Measurements from ENCODE around the gene PAPPA. TPM values are rescaled to one million over a fixed set of nuclear protein-coding genes. Genes with fewer than 3 reads are reported as not detected.

Gene PAPPA
- total and polyA plus RNA-seq, 2 of the 8 experiments (the other 6 are each of a cell fraction or from before 2014, with no cell fraction given): 0.18 to 0.63 TPM

DNA sequence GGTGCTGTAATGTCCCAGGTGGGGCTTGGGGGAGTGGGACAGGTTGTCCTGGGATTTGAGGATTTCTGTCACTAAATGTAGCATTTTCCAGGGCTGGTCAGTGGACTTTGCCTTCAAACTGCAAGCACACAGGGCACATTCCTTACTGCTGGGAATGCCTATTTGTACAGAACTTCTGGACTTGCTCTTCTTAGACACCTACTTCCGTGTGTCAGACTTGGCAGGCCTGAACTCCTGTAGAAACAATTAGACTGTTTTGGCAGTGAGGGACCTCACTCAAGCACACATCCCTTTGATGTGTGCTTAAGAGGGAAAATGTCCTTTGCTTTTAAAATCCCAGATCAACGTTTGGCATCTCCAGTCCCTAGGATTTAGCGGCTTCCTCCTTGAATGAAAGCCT is 192.2 kb downstream of the PAPPA start (continued):
- TF ChIP-seq, protein P1, sequence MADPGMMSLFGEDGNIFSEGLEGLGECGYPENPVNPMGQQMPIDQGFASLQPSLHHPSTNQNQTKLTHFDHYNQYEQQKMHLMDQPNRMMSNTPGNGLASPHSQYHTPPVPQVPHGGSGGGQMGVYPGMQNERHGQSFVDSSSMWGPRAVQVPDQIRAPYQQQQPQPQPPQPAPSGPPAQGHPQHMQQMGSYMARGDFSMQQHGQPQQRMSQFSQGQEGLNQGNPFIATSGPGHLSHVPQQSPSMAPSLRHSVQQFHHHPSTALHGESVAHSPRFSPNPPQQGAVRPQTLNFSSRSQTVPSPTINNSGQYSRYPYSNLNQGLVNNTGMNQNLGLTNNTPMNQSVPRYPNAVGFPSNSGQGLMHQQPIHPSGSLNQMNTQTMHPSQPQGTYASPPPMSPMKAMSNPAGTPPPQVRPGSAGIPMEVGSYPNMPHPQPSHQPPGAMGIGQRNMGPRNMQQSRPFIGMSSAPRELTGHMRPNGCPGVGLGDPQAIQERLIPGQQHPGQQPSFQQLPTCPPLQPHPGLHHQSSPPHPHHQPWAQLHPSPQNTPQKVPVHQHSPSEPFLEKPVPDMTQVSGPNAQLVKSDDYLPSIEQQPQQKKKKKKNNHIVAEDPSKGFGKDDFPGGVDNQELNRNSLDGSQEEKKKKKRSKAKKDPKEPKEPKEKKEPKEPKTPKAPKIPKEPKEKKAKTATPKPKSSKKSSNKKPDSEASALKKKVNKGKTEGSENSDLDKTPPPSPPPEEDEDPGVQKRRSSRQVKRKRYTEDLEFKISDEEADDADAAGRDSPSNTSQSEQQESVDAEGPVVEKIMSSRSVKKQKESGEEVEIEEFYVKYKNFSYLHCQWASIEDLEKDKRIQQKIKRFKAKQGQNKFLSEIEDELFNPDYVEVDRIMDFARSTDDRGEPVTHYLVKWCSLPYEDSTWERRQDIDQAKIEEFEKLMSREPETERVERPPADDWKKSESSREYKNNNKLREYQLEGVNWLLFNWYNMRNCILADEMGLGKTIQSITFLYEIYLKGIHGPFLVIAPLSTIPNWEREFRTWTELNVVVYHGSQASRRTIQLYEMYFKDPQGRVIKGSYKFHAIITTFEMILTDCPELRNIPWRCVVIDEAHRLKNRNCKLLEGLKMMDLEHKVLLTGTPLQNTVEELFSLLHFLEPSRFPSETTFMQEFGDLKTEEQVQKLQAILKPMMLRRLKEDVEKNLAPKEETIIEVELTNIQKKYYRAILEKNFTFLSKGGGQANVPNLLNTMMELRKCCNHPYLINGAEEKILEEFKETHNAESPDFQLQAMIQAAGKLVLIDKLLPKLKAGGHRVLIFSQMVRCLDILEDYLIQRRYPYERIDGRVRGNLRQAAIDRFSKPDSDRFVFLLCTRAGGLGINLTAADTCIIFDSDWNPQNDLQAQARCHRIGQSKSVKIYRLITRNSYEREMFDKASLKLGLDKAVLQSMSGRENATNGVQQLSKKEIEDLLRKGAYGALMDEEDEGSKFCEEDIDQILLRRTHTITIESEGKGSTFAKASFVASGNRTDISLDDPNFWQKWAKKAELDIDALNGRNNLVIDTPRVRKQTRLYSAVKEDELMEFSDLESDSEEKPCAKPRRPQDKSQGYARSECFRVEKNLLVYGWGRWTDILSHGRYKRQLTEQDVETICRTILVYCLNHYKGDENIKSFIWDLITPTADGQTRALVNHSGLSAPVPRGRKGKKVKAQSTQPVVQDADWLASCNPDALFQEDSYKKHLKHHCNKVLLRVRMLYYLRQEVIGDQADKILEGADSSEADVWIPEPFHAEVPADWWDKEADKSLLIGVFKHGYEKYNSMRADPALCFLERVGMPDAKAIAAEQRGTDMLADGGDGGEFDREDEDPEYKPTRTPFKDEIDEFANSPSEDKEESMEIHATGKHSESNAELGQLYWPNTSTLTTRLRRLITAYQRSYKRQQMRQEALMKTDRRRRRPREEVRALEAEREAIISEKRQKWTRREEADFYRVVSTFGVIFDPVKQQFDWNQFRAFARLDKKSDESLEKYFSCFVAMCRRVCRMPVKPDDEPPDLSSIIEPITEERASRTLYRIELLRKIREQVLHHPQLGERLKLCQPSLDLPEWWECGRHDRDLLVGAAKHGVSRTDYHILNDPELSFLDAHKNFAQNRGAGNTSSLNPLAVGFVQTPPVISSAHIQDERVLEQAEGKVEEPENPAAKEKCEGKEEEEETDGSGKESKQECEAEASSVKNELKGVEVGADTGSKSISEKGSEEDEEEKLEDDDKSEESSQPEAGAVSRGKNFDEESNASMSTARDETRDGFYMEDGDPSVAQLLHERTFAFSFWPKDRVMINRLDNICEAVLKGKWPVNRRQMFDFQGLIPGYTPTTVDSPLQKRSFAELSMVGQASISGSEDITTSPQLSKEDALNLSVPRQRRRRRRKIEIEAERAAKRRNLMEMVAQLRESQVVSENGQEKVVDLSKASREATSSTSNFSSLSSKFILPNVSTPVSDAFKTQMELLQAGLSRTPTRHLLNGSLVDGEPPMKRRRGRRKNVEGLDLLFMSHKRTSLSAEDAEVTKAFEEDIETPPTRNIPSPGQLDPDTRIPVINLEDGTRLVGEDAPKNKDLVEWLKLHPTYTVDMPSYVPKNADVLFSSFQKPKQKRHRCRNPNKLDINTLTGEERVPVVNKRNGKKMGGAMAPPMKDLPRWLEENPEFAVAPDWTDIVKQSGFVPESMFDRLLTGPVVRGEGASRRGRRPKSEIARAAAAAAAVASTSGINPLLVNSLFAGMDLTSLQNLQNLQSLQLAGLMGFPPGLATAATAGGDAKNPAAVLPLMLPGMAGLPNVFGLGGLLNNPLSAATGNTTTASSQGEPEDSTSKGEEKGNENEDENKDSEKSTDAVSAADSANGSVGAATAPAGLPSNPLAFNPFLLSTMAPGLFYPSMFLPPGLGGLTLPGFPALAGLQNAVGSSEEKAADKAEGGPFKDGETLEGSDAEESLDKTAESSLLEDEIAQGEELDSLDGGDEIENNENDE (IDR thresholded peaks at IDR 0.05; ENCODE audit: insufficient replicate concordance, low read length): no peak
- TF ChIP-seq EP300 (IDR thresholded peaks at IDR 0.05; ENCODE audit: borderline replicate concordance in 1 of 2, low read depth in 2 of 2, low read length in 2 of 2): no peak
- no peak for TF ChIP-seq CEBPB (IDR thresholded peaks at IDR 0.05; ENCODE audit: low read depth, low read length)
- TF ChIP-seq SUZ12 (IDR thresholded peaks at IDR 0.05; ENCODE audit: low read length): no peak
- TF ChIP-seq TEAD4 (IDR thresholded peaks at IDR 0.05; ENCODE audit: low read depth, low read length): no peak
- TF ChIP-seq CHD2 (IDR thresholded peaks at IDR 0.05; ENCODE audit: low read length): no peak
- TF ChIP-seq POLR2AphosphoS5 (IDR thresholded peaks at IDR 0.05; ENCODE audit: low read depth, low read length): no peak
- TF ChIP-seq MAFK (IDR thresholded peaks at IDR 0.05; ENCODE audit: low read depth, low read length): no peak
- TF ChIP-seq NANOG (IDR thresholded peaks at IDR 0.05; ENCODE audit: insufficient read depth, low read depth, low read length, poor library complexity, severe bottlenecking): no peak
- TF ChIP-seq KDM1A (IDR thresholded peaks at IDR 0.05; ENCODE audit: borderline replicate concordance, low read length): no peak
- no peak for TF ChIP-seq CHD1 (IDR thresholded peaks at IDR 0.05; ENCODE audit: low read depth, low read length)
- TF ChIP-seq SP2 (IDR thresholded peaks at IDR 0.05; ENCODE audit: low read length): no peak
- no peak for TF ChIP-seq GTF2F1 (IDR thresholded peaks at IDR 0.05; ENCODE audit: borderline replicate concordance, low read depth, low read length)

All from H1 (cell line).